HepG2 (cell line): ENCODE measurements around the gene RHOT2.

Experiments used
- CTCF ChIP-seq: sonication (generic); formaldehyde crosslinking; IDR thresholded peaks from 2 replicates; pipeline ENCODE4 v1.5.0; 2020; ENCODE audit warnings: mild to moderate bottlenecking, missing genetic modification reagents, moderate library complexity
- HMGXB4 ChIP-seq, 2 experiments: sonication (generic) in 1 of 2; formaldehyde crosslinking in 1 of 2; IDR thresholded peaks; 2 replicates each; pipeline versions ENCODE4 v1.4.0 to v1.6.1; 2018 to 2020; ENCODE audit warnings: missing genetic modification reagents in 2 of 2, borderline replicate concordance in 1 of 2, low read depth in 1 of 2, mild to moderate bottlenecking in 1 of 2, missing biosample characterization in 1 of 2
- IRX3 ChIP-seq: sonication (generic); formaldehyde crosslinking; IDR thresholded peaks from 2 replicates; pipeline ENCODE4 v1.8.1; 2023; ENCODE audit warnings: mild to moderate bottlenecking, low read depth, missing genetic modification reagents, borderline replicate concordance
- KLF16 ChIP-seq, 2 experiments: sonication (generic) in 1 of 2; formaldehyde crosslinking in 1 of 2; IDR thresholded peaks; 2 replicates each; pipeline versions ENCODE4 v1.6.1 to v1.8.0; 2016 to 2023; ENCODE audit warnings: missing genetic modification reagents in 2 of 2, missing compliant biosample characterization in 1 of 2
- POLR2A ChIP-seq, 2 experiments: IDR thresholded peaks; 2 replicates each; pipeline ENCODE4 v1.6.1; 2011; ENCODE audit warnings: low read depth in 2 of 2, low read length in 2 of 2, mild to moderate bottlenecking in 1 of 2, moderate library complexity in 1 of 2; ENCODE audit not compliant: insufficient read depth in 1 of 2
- POLR2AphosphoS5 ChIP-seq: IDR thresholded peaks from 2 replicates; pipeline ENCODE4 v1.6.1; 2012; ENCODE audit warnings: low read depth, low read length
- PREB ChIP-seq: sonication (generic); formaldehyde crosslinking; IDR thresholded peaks from 2 replicates; pipeline ENCODE4 v1.4.0; 2020; ENCODE audit warnings: missing genetic modification reagents
- TAF1 ChIP-seq: sonication (generic); formaldehyde crosslinking; IDR thresholded peaks from 2 replicates; pipeline ENCODE4 v1.4.0; 2020; ENCODE audit warnings: missing genetic modification reagents
- ZBTB34 ChIP-seq: sonication (generic); formaldehyde crosslinking; IDR thresholded peaks from 2 replicates; pipeline ENCODE4 v1.8.0; 2022; ENCODE audit warnings: mild to moderate bottlenecking, missing genetic modification reagents
- ZNF552 ChIP-seq: sonication (generic); formaldehyde crosslinking; IDR thresholded peaks from 2 replicates; pipeline ENCODE4 v1.9.0; 2022; ENCODE audit warnings: missing genetic modification reagents, mild to moderate bottlenecking, borderline replicate concordance
- TF ChIP-seq, protein P1 (sequence below): sonication (generic); formaldehyde crosslinking; IDR thresholded peaks from 2 replicates; pipeline ENCODE4 v1.4.0; 2020; ENCODE audit warnings: missing genetic modification reagents
- TF ChIP-seq, protein P2 (sequence below): IDR thresholded peaks from 2 replicates; pipeline ENCODE4 v1.6.1; 2016; ENCODE audit warnings: low read depth, control low read depth

GRCh38 chr16:654034-654433 lies 13.9 kb upstream of the RHOT2 start:
- TF ChIP-seq PREB (CRISPR knock-in tag) (no peak), CTCF (CRISPR knock-in tag) (no peak), TAF1 (no peak), POLR2A (IDR thresholded peaks at IDR 0.05; ENCODE audit: insufficient read depth in 1 of 2, low read depth in 2 of 2, low read length in 2 of 2) (no peak), KLF16 (CRISPR knock-in tag; IDR thresholded peaks at IDR 0.05) (no peak), IRX3 (no peak), ZBTB34 (CRISPR knock-in tag) (no peak), HMGXB4 (CRISPR knock-in tag; IDR thresholded peaks at IDR 0.05; ENCODE audit: borderline replicate concordance in 1 of 2, low read depth in 1 of 2) (no peak), ZNF552 (CRISPR knock-in tag) (no peak), POLR2AphosphoS5 (no peak)
- TF ChIP-seq, protein P1, sequence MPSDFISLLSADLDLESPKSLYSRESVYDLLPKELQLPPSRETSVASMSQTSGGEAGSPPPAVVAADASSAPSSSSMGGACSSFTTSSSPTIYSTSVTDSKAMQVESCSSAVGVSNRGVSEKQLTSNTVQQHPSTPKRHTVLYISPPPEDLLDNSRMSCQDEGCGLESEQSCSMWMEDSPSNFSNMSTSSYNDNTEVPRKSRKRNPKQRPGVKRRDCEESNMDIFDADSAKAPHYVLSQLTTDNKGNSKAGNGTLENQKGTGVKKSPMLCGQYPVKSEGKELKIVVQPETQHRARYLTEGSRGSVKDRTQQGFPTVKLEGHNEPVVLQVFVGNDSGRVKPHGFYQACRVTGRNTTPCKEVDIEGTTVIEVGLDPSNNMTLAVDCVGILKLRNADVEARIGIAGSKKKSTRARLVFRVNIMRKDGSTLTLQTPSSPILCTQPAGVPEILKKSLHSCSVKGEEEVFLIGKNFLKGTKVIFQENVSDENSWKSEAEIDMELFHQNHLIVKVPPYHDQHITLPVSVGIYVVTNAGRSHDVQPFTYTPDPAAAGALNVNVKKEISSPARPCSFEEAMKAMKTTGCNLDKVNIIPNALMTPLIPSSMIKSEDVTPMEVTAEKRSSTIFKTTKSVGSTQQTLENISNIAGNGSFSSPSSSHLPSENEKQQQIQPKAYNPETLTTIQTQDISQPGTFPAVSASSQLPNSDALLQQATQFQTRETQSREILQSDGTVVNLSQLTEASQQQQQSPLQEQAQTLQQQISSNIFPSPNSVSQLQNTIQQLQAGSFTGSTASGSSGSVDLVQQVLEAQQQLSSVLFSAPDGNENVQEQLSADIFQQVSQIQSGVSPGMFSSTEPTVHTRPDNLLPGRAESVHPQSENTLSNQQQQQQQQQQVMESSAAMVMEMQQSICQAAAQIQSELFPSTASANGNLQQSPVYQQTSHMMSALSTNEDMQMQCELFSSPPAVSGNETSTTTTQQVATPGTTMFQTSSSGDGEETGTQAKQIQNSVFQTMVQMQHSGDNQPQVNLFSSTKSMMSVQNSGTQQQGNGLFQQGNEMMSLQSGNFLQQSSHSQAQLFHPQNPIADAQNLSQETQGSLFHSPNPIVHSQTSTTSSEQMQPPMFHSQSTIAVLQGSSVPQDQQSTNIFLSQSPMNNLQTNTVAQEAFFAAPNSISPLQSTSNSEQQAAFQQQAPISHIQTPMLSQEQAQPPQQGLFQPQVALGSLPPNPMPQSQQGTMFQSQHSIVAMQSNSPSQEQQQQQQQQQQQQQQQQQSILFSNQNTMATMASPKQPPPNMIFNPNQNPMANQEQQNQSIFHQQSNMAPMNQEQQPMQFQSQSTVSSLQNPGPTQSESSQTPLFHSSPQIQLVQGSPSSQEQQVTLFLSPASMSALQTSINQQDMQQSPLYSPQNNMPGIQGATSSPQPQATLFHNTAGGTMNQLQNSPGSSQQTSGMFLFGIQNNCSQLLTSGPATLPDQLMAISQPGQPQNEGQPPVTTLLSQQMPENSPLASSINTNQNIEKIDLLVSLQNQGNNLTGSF (CRISPR knock-in tag): no peak
- TF ChIP-seq, protein P2, sequence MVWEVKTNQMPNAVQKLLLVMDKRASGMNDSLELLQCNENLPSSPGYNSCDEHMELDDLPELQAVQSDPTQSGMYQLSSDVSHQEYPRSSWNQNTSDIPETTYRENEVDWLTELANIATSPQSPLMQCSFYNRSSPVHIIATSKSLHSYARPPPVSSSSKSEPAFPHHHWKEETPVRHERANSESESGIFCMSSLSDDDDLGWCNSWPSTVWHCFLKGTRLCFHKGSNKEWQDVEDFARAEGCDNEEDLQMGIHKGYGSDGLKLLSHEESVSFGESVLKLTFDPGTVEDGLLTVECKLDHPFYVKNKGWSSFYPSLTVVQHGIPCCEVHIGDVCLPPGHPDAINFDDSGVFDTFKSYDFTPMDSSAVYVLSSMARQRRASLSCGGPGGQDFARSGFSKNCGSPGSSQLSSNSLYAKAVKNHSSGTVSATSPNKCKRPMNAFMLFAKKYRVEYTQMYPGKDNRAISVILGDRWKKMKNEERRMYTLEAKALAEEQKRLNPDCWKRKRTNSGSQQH: no peak
